ENCODE data around the gene WDR64.

- TF ChIP-seq CTCF (conservative IDR thresholded peaks at IDR 0.05; ENCODE audit: low read depth, low read length): peak; percentile 67
- no peak for TF ChIP-seq MXI1 (IDR thresholded peaks at IDR 0.05; ENCODE audit: borderline replicate concordance, low read depth, low read length)
- no peak for TF ChIP-seq MAZ (IDR thresholded peaks at IDR 0.05; ENCODE audit: borderline replicate concordance, low read depth, low read length)
- TF ChIP-seq MAFK (IDR thresholded peaks at IDR 0.05; ENCODE audit: low read depth, low read length): no peak
- no peak for TF ChIP-seq POLR2A (IDR thresholded peaks at IDR 0.05; ENCODE audit: low read depth, low read length)
- TF ChIP-seq USF2 (IDR thresholded peaks at IDR 0.05; ENCODE audit: low read depth, low read length): no peak
- TF ChIP-seq RCOR1 (IDR thresholded peaks at IDR 0.05; ENCODE audit: insufficient replicate concordance, low read length): no peak
- TF ChIP-seq RFX5 (IDR thresholded peaks at IDR 0.05; ENCODE audit: low read depth, low read length): no peak
- TF ChIP-seq RAD21 (IDR thresholded peaks at IDR 0.05; ENCODE audit: low read length): peak; percentile 77
- TF ChIP-seq SMC3 (IDR thresholded peaks at IDR 0.05; ENCODE audit: low read depth, low read length): peak; percentile 41; the same call in 1 of the 2 replicates
- no peak for TF ChIP-seq BHLHE40 (IDR thresholded peaks at IDR 0.05; ENCODE audit: low read depth, low read length)
- no peak for TF ChIP-seq CEBPB (IDR thresholded peaks at IDR 0.05; ENCODE audit: low read depth, low read length)
Measured at GRCh38 chr1:241611063-241611462, 41.0 kb upstream of the WDR64 start.
